SK-N-SH treated with all-trans-retinoic acid at 6 μM for 48 hours (cell line): ENCODE results near the gene SYT6.
"Not testable (repeated sequence)": the region's sequence is repeated elsewhere in the genome, so short reads cannot be mapped to it uniquely, and the experiment has no call there.

Source experiments
- CREB5 ChIP-seq: fragments of 250-450 bp; sonication (Bioruptor Pico); IDR thresholded peaks from 2 replicates; pipeline ENCODE4 v1.5.1; 2020; ENCODE audit warnings: low read depth, mild to moderate bottlenecking, moderate library complexity
- ESRRG ChIP-seq: fragments of 250-450 bp; sonication (Bioruptor Pico); IDR thresholded peaks from 2 replicates; pipeline ENCODE4 v1.6.1; 2021; ENCODE audit warnings: mild to moderate bottlenecking
- GLIS3 ChIP-seq: fragments of 250-450 bp; sonication (Bioruptor Pico); IDR thresholded peaks from 2 replicates; pipeline ENCODE4 v1.5.0; 2020; ENCODE audit warnings: mild to moderate bottlenecking, moderate library complexity
- ISL1 ChIP-seq: fragments of 250-450 bp; sonication (Bioruptor Pico); IDR thresholded peaks from 2 replicates; pipeline ENCODE4 v2.1.2; 2022; ENCODE audit warnings: mild to moderate bottlenecking, moderate library complexity
- OSR1 ChIP-seq: fragments of 250-450 bp; sonication (Bioruptor Pico); IDR thresholded peaks from 2 replicates; pipeline ENCODE4 v1.8.0; 2022; ENCODE audit warnings: moderate library complexity, mild to moderate bottlenecking, inconsistent platforms
- PATZ1 ChIP-seq: fragments of 250-450 bp; sonication (Bioruptor Pico); IDR thresholded peaks from 2 replicates; pipeline ENCODE4 v1.8.0; 2020; ENCODE audit warnings: mild to moderate bottlenecking, moderate library complexity, borderline replicate concordance
- TCF4 ChIP-seq: fragments of 250-450 bp; sonication (Bioruptor Pico); IDR thresholded peaks from 2 replicates; pipeline ENCODE4 v1.8.0; 2021; ENCODE audit warnings: mild to moderate bottlenecking, moderate library complexity, borderline replicate concordance
- TOX ChIP-seq: fragments of 250-450 bp; sonication (Bioruptor Pico); IDR thresholded peaks from 2 replicates; pipeline ENCODE4 v1.8.0; 2021; ENCODE audit warnings: mild to moderate bottlenecking, moderate library complexity, borderline replicate concordance
- ZC3H10 ChIP-seq: fragments of 250-450 bp; sonication (Bioruptor Pico); IDR thresholded peaks from 2 replicates; pipeline ENCODE4 v1.5.1; 2021; ENCODE audit warnings: mild to moderate bottlenecking, moderate library complexity
- ZFP3 ChIP-seq: fragments of 250-450 bp; sonication (Bioruptor Pico); IDR thresholded peaks from 2 replicates; pipeline ENCODE4 v1.5.0; 2020; ENCODE audit warnings: mild to moderate bottlenecking, moderate library complexity
- ZFP30 ChIP-seq: fragments of 450-650 bp; formaldehyde crosslinking; IDR thresholded peaks from 2 replicates; pipeline ENCODE4 v1.5.0; 2022; ENCODE audit warnings: mild to moderate bottlenecking, moderate library complexity

- TF ChIP-seq CREB5 (CRISPR knock-in tag); TCF4; PATZ1 (CRISPR knock-in tag); ESRRG; TOX (CRISPR knock-in tag); ZFP3 (CRISPR knock-in tag); OSR1 (CRISPR knock-in tag); ZC3H10; ZFP30 (CRISPR knock-in tag); GLIS3 (CRISPR knock-in tag); ISL1 (CRISPR knock-in tag): not testable (repeated sequence)
These were observed 83.9 kb downstream of the SYT6 start for GRCh38 chr1:114069762-114070161.
